Measurements from ENCODE around the gene CAMK2N1.
A peak's percentile ranks its signal among the peaks of the same experiment; 100 is the strongest.

Gene CAMK2N1

GRCh38 chr1:20479840-20480239 is 6.2 kb downstream of the CAMK2N1 start:
- Histone ChIP-seq H2BK15ac (ENCODE audit: low read depth, poor library complexity, severe bottlenecking) (no peak overlapping the region), H3K4me1 (ENCODE audit: control insufficient read depth, insufficient read depth, low read depth, low read length) (peaks cover 55% of the 10 kb centered on the region), H3K27ac (ENCODE audit: low read length, poor library complexity, severe bottlenecking) (peak overlapping the region; percentile 95), H2BK5ac (ENCODE audit: low read depth, low read length, poor library complexity, severe bottlenecking) (peak overlapping the region; percentile 94), H3K4ac (ENCODE audit: low read depth in 1 of 2, low read length in 2 of 2) (no peak overlapping the region), H3K18ac (ENCODE audit: low read depth in 1 of 2, low read length in 2 of 2) (no peak overlapping the region), H4K91ac (ENCODE audit: low read length) (no peak overlapping the region), H3K9me3 (ENCODE audit: control insufficient read depth, low read length) (no peaks in the 10 kb centered on the region), H4K8ac (ENCODE audit: low read length) (no peak overlapping the region), H3K4me3 (ENCODE audit: insufficient read depth in 1 of 2, low read depth in 1 of 2, low read length in 2 of 2) (no peak overlapping the region), H2BK120ac (ENCODE audit: low read depth, low read length) (peak overlapping the region; percentile 66), H2AFZ (ENCODE audit: low read depth, low read length) (no peak overlapping the region), H3K23ac (ENCODE audit: low read length in 2 of 2) (no peak overlapping the region), H3K36me3 (ENCODE audit: control insufficient read depth in 1 of 2, insufficient read depth in 2 of 2, low read depth in 1 of 2, low read length in 2 of 2) (peaks cover 0 to 3% of the 10 kb centered on the region in 2 experiments), H2BK12ac (ENCODE audit: low read length in 2 of 2) (no peak overlapping the region), H3K9ac (ENCODE audit: low read length) (no peak overlapping the region), H3K14ac (ENCODE audit: low read length in 2 of 2) (no peak overlapping the region), H2AK5ac (ENCODE audit: low read length, severe bottlenecking) (peak overlapping the region; percentile 71), H3K4me2 (ENCODE audit: low read length, poor library complexity, severe bottlenecking) (peak overlapping the region; percentile 23), H3K27me3 (ENCODE audit: control insufficient read depth in 1 of 2, insufficient read depth in 1 of 2, low read length in 2 of 2) (no peaks in the 10 kb centered on the region), H3K79me1 (replicated peaks; ENCODE audit: low read length, poor library complexity, severe bottlenecking) (peaks cover 12% of the 10 kb centered on the region)
- DNase-seq, result no peak
- WGBS, result 92% methylated on average over 3 of the region's 4 CpGs

- Histone ChIP-seq H2AFZ (ENCODE audit: low read depth, low read length) (no peak overlapping the region), H2BK5ac (ENCODE audit: low read depth, low read length, poor library complexity, severe bottlenecking) (no peak overlapping the region), H3K14ac (ENCODE audit: low read length in 2 of 2) (no peak overlapping the region), H3K9ac (ENCODE audit: low read length) (no peak overlapping the region), H2BK12ac (ENCODE audit: low read length in 2 of 2) (peak overlapping the region; percentile 53 to 66), H3K27me3 (ENCODE audit: control insufficient read depth in 1 of 2, insufficient read depth in 1 of 2, low read length in 2 of 2) (no peaks in the 10 kb centered on the region), H3K79me1 (replicated peaks; ENCODE audit: low read length, poor library complexity, severe bottlenecking) (peaks cover 6% of the 10 kb centered on the region), H3K9me3 (ENCODE audit: control insufficient read depth, low read length) (no peaks in the 10 kb centered on the region), H3K27ac (ENCODE audit: low read length, poor library complexity, severe bottlenecking) (no peak overlapping the region), H3K36me3 (ENCODE audit: control insufficient read depth in 1 of 2, insufficient read depth in 2 of 2, low read depth in 1 of 2, low read length in 2 of 2) (peaks cover 0 to 3% of the 10 kb centered on the region in 2 experiments), H2AK5ac (ENCODE audit: low read length, severe bottlenecking) (peak overlapping the region; percentile 72), H3K4ac (ENCODE audit: low read depth in 1 of 2, low read length in 2 of 2) (peak overlapping the region in 1 of 2 experiments; percentile 33), H3K4me3 (ENCODE audit: insufficient read depth in 1 of 2, low read depth in 1 of 2, low read length in 2 of 2) (no peak overlapping the region), H3K4me2 (ENCODE audit: low read length, poor library complexity, severe bottlenecking) (no peak overlapping the region), H3K23ac (ENCODE audit: low read length in 2 of 2) (no peak overlapping the region), H2BK15ac (ENCODE audit: low read depth, poor library complexity, severe bottlenecking) (no peak overlapping the region), H2BK120ac (ENCODE audit: low read depth, low read length) (no peak overlapping the region), H4K8ac (ENCODE audit: low read length) (peak overlapping the region; percentile 51), H3K4me1 (ENCODE audit: control insufficient read depth, insufficient read depth, low read depth, low read length) (peaks cover 51% of the 10 kb centered on the region), H3K18ac (ENCODE audit: low read depth in 1 of 2, low read length in 2 of 2) (peak overlapping the region in 1 of 2 experiments; percentile 4), H4K91ac (ENCODE audit: low read length) (no peak overlapping the region)
- 87% methylated on average over 5 of the region's 5 CpGs for WGBS
- no peak for DNase-seq
Measured at GRCh38 chr1:20478057-20478635, 7.9 kb downstream of the CAMK2N1 start.

- peak overlapping the region; percentile 97 for H2BK15ac ChIP-seq (ENCODE audit: low read depth, poor library complexity, severe bottlenecking)
- 85% methylated on average over 5 of the region's 10 CpGs for WGBS
- peak overlapping the region; percentile 94 to 96 for H2BK12ac ChIP-seq (ENCODE audit: low read length in 2 of 2)
- H3K4me1 ChIP-seq (ENCODE audit: control insufficient read depth, insufficient read depth, low read depth, low read length), result peaks cover 54% of the 10 kb centered on the region
- no peak overlapping the region for H3K23ac ChIP-seq (ENCODE audit: low read length in 2 of 2)
- peak overlapping the region; percentile 44 to 87 for H3K18ac ChIP-seq (ENCODE audit: low read depth in 1 of 2, low read length in 2 of 2)
- peaks cover 0 to 3% of the 10 kb centered on the region in 2 experiments for H3K36me3 ChIP-seq (ENCODE audit: control insufficient read depth in 1 of 2, insufficient read depth in 2 of 2, low read depth in 1 of 2, low read length in 2 of 2)
- H3K79me1 ChIP-seq (replicated peaks; ENCODE audit: low read length, poor library complexity, severe bottlenecking), result peaks cover 6% of the 10 kb centered on the region
- no peak overlapping the region for H3K27ac ChIP-seq (ENCODE audit: low read length, poor library complexity, severe bottlenecking)
- H2BK120ac ChIP-seq (ENCODE audit: low read depth, low read length), result peak overlapping the region; percentile 65
- H3K9me3 ChIP-seq (ENCODE audit: control insufficient read depth, low read length), result no peaks in the 10 kb centered on the region
- H3K9ac ChIP-seq (ENCODE audit: low read length), result peak overlapping the region; percentile 30
- no peak overlapping the region for H2AFZ ChIP-seq (ENCODE audit: low read depth, low read length)
- H3K27me3 ChIP-seq (ENCODE audit: control insufficient read depth in 1 of 2, insufficient read depth in 1 of 2, low read length in 2 of 2), result no peaks in the 10 kb centered on the region
- no peak overlapping the region for H4K8ac ChIP-seq (ENCODE audit: low read length)
- H2AK5ac ChIP-seq (ENCODE audit: low read length, severe bottlenecking), result peak overlapping the region; percentile 78
- H3K14ac ChIP-seq (ENCODE audit: low read length in 2 of 2), result peak overlapping the region in 1 of 2 experiments; percentile 53
- no peak overlapping the region for H3K4me3 ChIP-seq (ENCODE audit: insufficient read depth in 1 of 2, low read depth in 1 of 2, low read length in 2 of 2)
- H2BK5ac ChIP-seq (ENCODE audit: low read depth, low read length, poor library complexity, severe bottlenecking), result no peak overlapping the region
- no peak overlapping the region for H3K4me2 ChIP-seq (ENCODE audit: low read length, poor library complexity, severe bottlenecking)
- H4K91ac ChIP-seq (ENCODE audit: low read length), result peak overlapping the region; percentile 60
- H3K4ac ChIP-seq (ENCODE audit: low read depth in 1 of 2, low read length in 2 of 2), result peak overlapping the region; percentile 26 to 59
- peak; percentile 60 for DNase-seq
Measured at GRCh38 chr1:20477348-20478056, 8.5 kb downstream of the CAMK2N1 start.

GRCh38 chr1:20476265-20477038 is 9.6 kb downstream of the CAMK2N1 start:
- Histone ChIP-seq H3K4me1 (ENCODE audit: control insufficient read depth, insufficient read depth, low read depth, low read length) (peaks cover 47% of the 10 kb centered on the region), H3K9me3 (ENCODE audit: control insufficient read depth, low read length) (no peaks in the 10 kb centered on the region), H2AFZ (ENCODE audit: low read depth, low read length) (no peak overlapping the region), H4K91ac (ENCODE audit: low read length) (no peak overlapping the region), H3K9ac (ENCODE audit: low read length) (no peak overlapping the region), H2BK15ac (ENCODE audit: low read depth, poor library complexity, severe bottlenecking) (peak overlapping the region; percentile 6), H2BK12ac (ENCODE audit: low read length in 2 of 2) (peak overlapping the region; percentile 23 to 94), H3K4me3 (ENCODE audit: insufficient read depth in 1 of 2, low read depth in 1 of 2, low read length in 2 of 2) (no peak overlapping the region), H3K27ac (ENCODE audit: low read length, poor library complexity, severe bottlenecking) (peak overlapping the region; percentile 9), H3K4ac (ENCODE audit: low read depth in 1 of 2, low read length in 2 of 2) (peak overlapping the region in 1 of 2 experiments; percentile 26), H2BK120ac (ENCODE audit: low read depth, low read length) (peak overlapping the region; percentile 65), H2BK5ac (ENCODE audit: low read depth, low read length, poor library complexity, severe bottlenecking) (no peak overlapping the region), H3K23ac (ENCODE audit: low read length in 2 of 2) (no peak overlapping the region), H3K79me1 (replicated peaks; ENCODE audit: low read length, poor library complexity, severe bottlenecking) (peaks cover 4% of the 10 kb centered on the region), H4K8ac (ENCODE audit: low read length) (no peak overlapping the region), H3K27me3 (ENCODE audit: control insufficient read depth in 1 of 2, insufficient read depth in 1 of 2, low read length in 2 of 2) (no peaks in the 10 kb centered on the region), H2AK5ac (ENCODE audit: low read length, severe bottlenecking) (peak overlapping the region; percentile 92), H3K14ac (ENCODE audit: low read length in 2 of 2) (peak overlapping the region in 1 of 2 experiments; percentile 5), H3K18ac (ENCODE audit: low read depth in 1 of 2, low read length in 2 of 2) (peak overlapping the region; percentile 45 to 84), H3K36me3 (ENCODE audit: control insufficient read depth in 1 of 2, insufficient read depth in 2 of 2, low read depth in 1 of 2, low read length in 2 of 2) (no peaks in the 10 kb centered on the region), H3K4me2 (ENCODE audit: low read length, poor library complexity, severe bottlenecking) (peak overlapping the region; percentile 23)
- DNase-seq, result peak; percentile 35
- 12% methylated on average over 33 of the region's 33 CpGs for WGBS
